A673 (cell line): Measurements from ENCODE around the gene CDYL2. TPM values are rescaled to one million over a fixed set of nuclear protein-coding genes. Genes with fewer than 3 reads are reported as not detected.

Source experiments
- BruUV-seq: library from RNA; stranded (reverse); fragments of 400-500 nt; replicated peaks from 2 replicates; lab custom pipeline; 2021; lab: Mats Ljungman, UMichigan
- CTCF ChIA-PET: fragments of 300-600 bp; sonication (Branson Sonifier 250); formaldehyde crosslinking; loops from one replicate; lab custom pipeline; 2022; ENCODE audit warnings: antibody characterized with exemption; lab: Charles Lee
- POLR2A ChIA-PET: fragments of 300-600 bp; sonication (Branson Sonifier 250); formaldehyde crosslinking; loops from one replicate; lab custom pipeline; 2022; ENCODE audit warnings: antibody characterized with exemption; ENCODE audit not compliant: low non-redundant PET; lab: Charles Lee
- DNase-seq: peaks from one replicate; pipeline ENCODE4 v3.0.0-alpha.2; 2015; ENCODE audit warnings: low spot score
- H3K27ac ChIP-seq: fragments of 200-600 bp; sonication (generic); 2 replicates; pipeline ENCODE4 v1.5.1; 2016; ENCODE audit warnings: mixed run types, low read depth, mild to moderate bottlenecking, mixed read lengths, antibody characterized with exemption, low read length; ENCODE audit not compliant: poor library complexity, severe bottlenecking
- H3K27me3 ChIP-seq: fragments of 200-600 bp; sonication (generic); replicated peaks from 2 replicates; pipeline ENCODE4 v1.6.1; 2017; ENCODE audit warnings: mixed run types, low read depth, mild to moderate bottlenecking, mixed read lengths, antibody characterized with exemption, low read length; ENCODE audit not compliant: insufficient read depth, poor library complexity
- H3K36me3 ChIP-seq: fragments of 200-600 bp; sonication (generic); 2 replicates; pipeline ENCODE4 v1.6.1; 2016; ENCODE audit warnings: mixed run types, mild to moderate bottlenecking, mixed read lengths, antibody characterized with exemption, low read length; ENCODE audit not compliant: insufficient read depth, poor library complexity, severe bottlenecking
- H3K4me1 ChIP-seq: fragments of 200-600 bp; sonication (generic); 2 replicates; pipeline ENCODE4 v1.6.1; 2017; ENCODE audit warnings: mixed run types, mild to moderate bottlenecking, mixed read lengths, antibody characterized with exemption, low read length; ENCODE audit not compliant: insufficient read depth, poor library complexity, severe bottlenecking
- H3K4me3 ChIP-seq: fragments of 200-600 bp; sonication (generic); 2 replicates; pipeline ENCODE4 v1.5.1; 2016; ENCODE audit warnings: low read depth, mixed run types, mild to moderate bottlenecking, mixed read lengths, low read length; ENCODE audit not compliant: poor library complexity, severe bottlenecking
- H3K9me3 ChIP-seq: fragments of 200-600 bp; sonication (generic); 2 replicates; pipeline ENCODE4 v1.6.1; 2016; ENCODE audit warnings: mixed run types, low read depth, mild to moderate bottlenecking, mixed read lengths, antibody characterized with exemption, low read length; ENCODE audit not compliant: poor library complexity, severe bottlenecking
- CTCF ChIP-seq: fragments of 300-800, 200-600 bp; sonication (generic); conservative IDR thresholded peaks from 2 replicates; pipeline ENCODE4 v1.5.1; 2017; ENCODE audit warnings: low read depth, mild to moderate bottlenecking, antibody characterized with exemption, low read length, moderate library complexity, mixed read lengths
- EZH2 ChIP-seq: fragments of 200-600 bp; sonication (generic); IDR thresholded peaks from 2 replicates; pipeline ENCODE4 v1.6.1; 2017; ENCODE audit warnings: borderline replicate concordance, low read depth, mild to moderate bottlenecking, mixed read lengths, antibody characterized with exemption, low read length; ENCODE audit not compliant: poor library complexity, severe bottlenecking
- intact Hi-C: fragments of 100-400 bp; cut with micrococcal nuclease; formaldehyde crosslinking; loops from one replicate; pipeline ENCODE4 v1.10.0; 2022; ENCODE audit not compliant: unreplicated experiment
- total RNA-seq: library from RNA; stranded (reverse); gene quantifications from 2 replicates; pipeline ENCODE4 v1.2.3, GENCODE V29; 2021

The CDYL2 gene
- total RNA-seq, 1 experiment from 2014 or later = 0.64 TPM

GRCh38 chr16:80784951-80785350, 19.4 kb downstream of the CDYL2 start:
- H3K27ac ChIP-seq = no peak overlapping the region
- H3K27me3 ChIP-seq = no peaks in the 10 kb centered on the region
- intact Hi-C loops = no loop called here
- no TSS peak for BruUV-seq
- no peak overlapping the region for H3K4me3 ChIP-seq
- H3K9me3 ChIP-seq = no peaks in the 10 kb centered on the region
- no peaks in the 10 kb centered on the region for H3K4me1 ChIP-seq
- CTCF ChIA-PET = no interaction called here
- H3K36me3 ChIP-seq = no peaks in the 10 kb centered on the region
- POLR2A ChIA-PET = no interaction called here
- TF ChIP-seq CTCF (no peak), EZH2 (no peak)
- no peak for DNase-seq

- intact Hi-C loops = no loop called here
- Histone ChIP-seq H3K4me1 (no peaks in the 10 kb centered on the region), H3K27ac (no peak overlapping the region), H3K27me3 (peaks cover 3% of the 10 kb centered on the region), H3K9me3 (no peaks in the 10 kb centered on the region), H3K36me3 (no peaks in the 10 kb centered on the region), H3K4me3 (no peak overlapping the region)
- ChIA-PET CTCF (no interaction called here), POLR2A (no interaction called here)
- no peak for DNase-seq
- BruUV-seq = no TSS peak
- TF ChIP-seq EZH2 (no peak), CTCF (no peak)
These were observed 25.7 kb downstream of the CDYL2 start for GRCh38 chr16:80778703-80779102.

GRCh38 chr16:80776856-80777255, 27.5 kb downstream of the CDYL2 start:
- Histone ChIP-seq H3K4me1 (no peaks in the 10 kb centered on the region), H3K36me3 (no peaks in the 10 kb centered on the region), H3K27ac (no peak overlapping the region), H3K9me3 (no peaks in the 10 kb centered on the region), H3K4me3 (no peak overlapping the region), H3K27me3 (peaks cover 3% of the 10 kb centered on the region)
- no TSS peak for BruUV-seq
- ChIA-PET CTCF (no interaction called here), POLR2A (no interaction called here)
- intact Hi-C loops = no loop called here
- TF ChIP-seq CTCF (no peak), EZH2 (no peak)
- no peak for DNase-seq
